ENCODE results near the gene CALML4.

Gene CALML4

DNA sequence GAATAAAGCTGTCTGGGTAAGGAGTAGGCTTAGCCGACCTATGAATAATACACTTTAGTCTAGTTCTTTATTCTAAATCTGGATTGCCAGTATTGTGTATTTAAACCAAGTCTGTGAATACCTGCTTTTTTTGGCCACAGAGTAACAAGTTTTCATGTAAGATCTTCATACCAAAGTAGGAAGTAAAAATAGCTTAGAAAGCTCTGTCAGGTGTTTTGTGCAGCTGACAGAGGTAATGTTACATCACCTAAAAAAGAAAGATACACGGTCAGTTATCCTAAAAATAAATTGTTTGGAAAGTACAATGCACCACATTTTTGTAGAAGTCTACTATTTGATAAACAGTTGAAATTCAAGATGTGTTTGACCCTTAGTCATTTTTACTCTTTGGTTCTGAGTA lies 16.5 kb downstream of the CALML4 start:
- Histone ChIP-seq H3K18ac (ENCODE audit: low read length) (no peak overlapping the region), H3K9ac (ENCODE audit: low read length) (no peak overlapping the region), H3K79me2 (ENCODE audit: control insufficient read depth, insufficient read depth, low read length) (no peaks in the 10 kb centered on the region), H2BK120ac (ENCODE audit: low read depth, low read length) (no peak overlapping the region), H3K23ac (ENCODE audit: low read length) (no peak overlapping the region), H3K56ac (ENCODE audit: low read length) (no peak overlapping the region), H2BK5ac (ENCODE audit: low read length) (no peak overlapping the region), H3K4ac (ENCODE audit: low read depth, low read length) (no peak overlapping the region), H3K4me1 (ENCODE audit: control insufficient read depth, low read depth, low read length) (no peaks in the 10 kb centered on the region), H4K5ac (ENCODE audit: low read length) (no peak overlapping the region), H3K27me3 (ENCODE audit: insufficient read depth, low read length, poor library complexity) (no peaks in the 10 kb centered on the region), H2BK15ac (replicated peaks; ENCODE audit: low read depth) (no peak overlapping the region), H2AK5ac (ENCODE audit: low read length) (no peak overlapping the region), H3K79me1 (ENCODE audit: low read length) (no peaks in the 10 kb centered on the region), H4K8ac (ENCODE audit: low read depth, low read length) (no peak overlapping the region), H3K4me3 (ENCODE audit: low read length) (no peak overlapping the region), H3K27ac (ENCODE audit: low read depth, low read length) (no peak overlapping the region), H3K4me2 (ENCODE audit: low read length) (no peak overlapping the region), H3K36me3 (ENCODE audit: control insufficient read depth, insufficient read depth, low read length) (peaks cover 6% of the 10 kb centered on the region)
- WGBS (ENCODE audit: extremely low coverage, insufficient coverage, low lambda C conversion rate) = no CpG with 5 or more reads among the region's 2 CpGs
- no peak for DNase-seq

DNA sequence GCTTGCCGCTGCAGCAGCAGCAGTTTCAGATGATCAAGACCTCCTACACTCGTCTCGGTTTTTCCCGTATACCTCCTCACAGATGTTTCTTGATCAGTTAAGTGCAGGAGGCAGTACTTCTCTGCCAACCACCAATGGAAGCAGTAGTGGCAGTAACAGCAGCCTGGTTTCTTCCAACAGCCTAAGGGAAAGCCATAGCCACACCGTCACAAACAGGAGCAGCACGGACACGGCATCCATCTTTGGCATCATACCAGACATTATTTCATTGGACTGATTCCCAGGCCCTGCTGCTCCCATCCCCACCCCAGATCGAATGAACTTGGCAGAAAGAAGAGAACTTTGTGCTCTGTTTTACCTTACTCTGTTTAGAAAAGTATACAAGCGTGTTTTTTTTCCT lies 17.6 kb downstream of the CALML4 start:
- H3K56ac ChIP-seq (ENCODE audit: low read length) = no peak overlapping the region
- no peak overlapping the region for H3K18ac ChIP-seq (ENCODE audit: low read length)
- H3K4me3 ChIP-seq (ENCODE audit: low read length) = no peak overlapping the region
- no peak overlapping the region for H2BK15ac ChIP-seq (replicated peaks; ENCODE audit: low read depth)
- peaks cover 7% of the 10 kb centered on the region for H3K36me3 ChIP-seq (ENCODE audit: control insufficient read depth, insufficient read depth, low read length)
- no peak overlapping the region for H3K27ac ChIP-seq (ENCODE audit: low read depth, low read length)
- H3K79me2 ChIP-seq (ENCODE audit: control insufficient read depth, insufficient read depth, low read length) = no peaks in the 10 kb centered on the region
- H3K9ac ChIP-seq (ENCODE audit: low read length) = no peak overlapping the region
- no peak overlapping the region for H4K5ac ChIP-seq (ENCODE audit: low read length)
- H2BK120ac ChIP-seq (ENCODE audit: low read depth, low read length) = no peak overlapping the region
- H3K4ac ChIP-seq (ENCODE audit: low read depth, low read length) = no peak overlapping the region
- H3K4me2 ChIP-seq (ENCODE audit: low read length) = no peak overlapping the region
- H2AK5ac ChIP-seq (ENCODE audit: low read length) = no peak overlapping the region
- DNase-seq = no peak
- H3K23ac ChIP-seq (ENCODE audit: low read length) = no peak overlapping the region
- no peak overlapping the region for H4K8ac ChIP-seq (ENCODE audit: low read depth, low read length)
- H3K27me3 ChIP-seq (ENCODE audit: insufficient read depth, low read length, poor library complexity) = no peaks in the 10 kb centered on the region
- no peak overlapping the region for H2BK5ac ChIP-seq (ENCODE audit: low read length)
- no peaks in the 10 kb centered on the region for H3K4me1 ChIP-seq (ENCODE audit: control insufficient read depth, low read depth, low read length)
- H3K79me1 ChIP-seq (ENCODE audit: low read length) = no peaks in the 10 kb centered on the region
- WGBS (ENCODE audit: extremely low coverage, insufficient coverage, low lambda C conversion rate) = no CpG with 5 or more reads among the region's 9 CpGs

DNA sequence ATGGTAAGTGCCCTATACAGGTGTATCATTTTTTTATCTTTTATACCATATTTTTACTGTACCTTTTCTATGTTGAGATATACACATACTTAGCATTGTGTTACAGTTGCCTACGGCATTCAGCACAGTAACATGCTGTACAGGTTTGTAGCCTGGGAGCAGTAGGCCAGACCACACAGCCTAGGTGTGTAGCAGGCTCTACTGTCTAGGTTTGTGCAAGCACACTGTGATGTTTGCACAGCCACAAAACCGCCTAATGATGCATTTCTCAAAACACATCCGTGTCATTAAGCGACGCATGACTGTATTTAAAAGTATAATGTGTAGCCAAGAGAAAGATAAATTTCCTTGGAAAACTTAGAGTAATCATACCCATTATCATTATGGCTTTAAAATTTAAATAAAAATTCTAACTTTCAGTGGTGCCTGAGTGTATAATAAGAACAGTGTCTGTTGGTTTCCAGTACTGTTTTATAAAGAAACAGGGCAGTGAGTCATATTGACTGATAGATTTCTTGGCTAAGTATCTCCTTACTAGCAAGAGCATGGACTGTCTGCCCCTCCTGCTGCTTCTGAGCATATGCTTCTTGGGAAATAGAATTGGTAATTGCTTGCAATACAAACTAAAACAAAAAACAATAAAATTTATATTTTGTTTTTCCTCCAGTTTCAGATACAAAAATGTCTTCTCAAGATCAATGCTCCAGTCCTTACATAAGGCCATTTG lies 18.3 kb downstream of the CALML4 start:
- H4K5ac ChIP-seq (ENCODE audit: low read length) = no peak overlapping the region
- no peak overlapping the region for H3K23ac ChIP-seq (ENCODE audit: low read length)
- no peak overlapping the region for H2BK120ac ChIP-seq (ENCODE audit: low read depth, low read length)
- H2BK15ac ChIP-seq (replicated peaks; ENCODE audit: low read depth) = no peak overlapping the region
- no peak overlapping the region for H3K56ac ChIP-seq (ENCODE audit: low read length)
- peaks cover 7% of the 10 kb centered on the region for H3K36me3 ChIP-seq (ENCODE audit: control insufficient read depth, insufficient read depth, low read length)
- no peaks in the 10 kb centered on the region for H3K27me3 ChIP-seq (ENCODE audit: insufficient read depth, low read length, poor library complexity)
- H2BK5ac ChIP-seq (ENCODE audit: low read length) = no peak overlapping the region
- no peaks in the 10 kb centered on the region for H3K79me1 ChIP-seq (ENCODE audit: low read length)
- no peak overlapping the region for H3K27ac ChIP-seq (ENCODE audit: low read depth, low read length)
- no peak overlapping the region for H4K8ac ChIP-seq (ENCODE audit: low read depth, low read length)
- DNase-seq = no peak
- H3K4me3 ChIP-seq (ENCODE audit: low read length) = no peak overlapping the region
- H3K79me2 ChIP-seq (ENCODE audit: control insufficient read depth, insufficient read depth, low read length) = no peaks in the 10 kb centered on the region
- H2AK5ac ChIP-seq (ENCODE audit: low read length) = no peak overlapping the region
- H3K18ac ChIP-seq (ENCODE audit: low read length) = no peak overlapping the region
- no peak overlapping the region for H3K4ac ChIP-seq (ENCODE audit: low read depth, low read length)
- no CpG with 5 or more reads among the region's 5 CpGs for WGBS (ENCODE audit: extremely low coverage, insufficient coverage, low lambda C conversion rate)
- no peaks in the 10 kb centered on the region for H3K4me1 ChIP-seq (ENCODE audit: control insufficient read depth, low read depth, low read length)
- H3K4me2 ChIP-seq (ENCODE audit: low read length) = no peak overlapping the region
- H3K9ac ChIP-seq (ENCODE audit: low read length) = no peak overlapping the region

DNA sequence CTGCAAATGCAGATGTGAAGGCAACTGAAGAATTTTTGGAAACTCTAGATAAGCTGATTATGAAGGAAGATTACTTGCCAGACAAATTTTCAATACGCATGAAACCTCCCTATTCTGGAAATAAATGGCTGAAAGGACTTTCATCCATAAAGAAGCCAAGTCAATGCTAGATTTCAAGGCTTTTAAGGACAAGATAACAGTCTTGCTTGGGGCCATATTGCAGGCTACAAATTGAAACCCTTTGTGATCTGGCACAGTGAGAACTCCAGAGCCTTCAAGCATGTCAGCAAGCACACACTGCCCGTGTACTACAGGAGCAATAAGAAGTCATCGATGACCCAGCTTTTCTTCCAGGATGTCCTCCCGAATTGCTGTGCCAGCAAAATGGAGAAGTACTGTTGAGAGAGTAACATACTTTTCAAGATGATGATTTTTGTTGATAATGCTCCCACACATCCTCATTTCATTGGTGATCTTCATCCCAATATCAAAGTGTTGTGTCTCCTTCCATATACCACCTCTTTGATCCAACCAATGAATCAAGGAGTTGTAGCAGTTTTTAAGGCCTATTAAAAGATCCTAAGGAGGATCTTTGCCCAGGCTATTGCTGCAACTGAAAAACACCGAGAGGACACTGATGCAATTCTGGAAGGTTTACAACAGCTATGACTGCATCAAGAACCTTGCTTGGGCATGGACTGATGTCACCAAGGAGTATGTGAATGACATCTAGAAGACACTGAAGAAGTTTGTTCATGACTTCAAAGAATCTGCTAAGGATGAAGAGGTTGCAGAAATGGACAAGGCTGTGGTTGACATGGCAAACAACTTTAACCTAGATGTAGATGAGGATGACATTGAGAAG lies 20.3 kb downstream of the CALML4 start:
- H2BK15ac ChIP-seq (replicated peaks; ENCODE audit: low read depth) = no peak overlapping the region
- peaks cover 9% of the 10 kb centered on the region for H3K36me3 ChIP-seq (ENCODE audit: control insufficient read depth, insufficient read depth, low read length)
- no peak overlapping the region for H2BK120ac ChIP-seq (ENCODE audit: low read depth, low read length)
- H3K27ac ChIP-seq (ENCODE audit: low read depth, low read length) = no peak overlapping the region
- no peaks in the 10 kb centered on the region for H3K79me2 ChIP-seq (ENCODE audit: control insufficient read depth, insufficient read depth, low read length)
- H4K5ac ChIP-seq (ENCODE audit: low read length) = no peak overlapping the region
- no peak overlapping the region for H2BK5ac ChIP-seq (ENCODE audit: low read length)
- no peak overlapping the region for H2AK5ac ChIP-seq (ENCODE audit: low read length)
- H3K23ac ChIP-seq (ENCODE audit: low read length) = no peak overlapping the region
- H3K9ac ChIP-seq (ENCODE audit: low read length) = no peak overlapping the region
- H4K8ac ChIP-seq (ENCODE audit: low read depth, low read length) = no peak overlapping the region
- no peaks in the 10 kb centered on the region for H3K27me3 ChIP-seq (ENCODE audit: insufficient read depth, low read length, poor library complexity)
- no CpG with 5 or more reads among the region's 5 CpGs for WGBS (ENCODE audit: extremely low coverage, insufficient coverage, low lambda C conversion rate)
- no peak overlapping the region for H3K56ac ChIP-seq (ENCODE audit: low read length)
- H3K4me3 ChIP-seq (ENCODE audit: low read length) = no peak overlapping the region
- no peak for DNase-seq
- H3K4ac ChIP-seq (ENCODE audit: low read depth, low read length) = no peak overlapping the region
- H3K4me2 ChIP-seq (ENCODE audit: low read length) = no peak overlapping the region
- H3K4me1 ChIP-seq (ENCODE audit: control insufficient read depth, low read depth, low read length) = no peaks in the 10 kb centered on the region
- H3K18ac ChIP-seq (ENCODE audit: low read length) = no peak overlapping the region
- no peaks in the 10 kb centered on the region for H3K79me1 ChIP-seq (ENCODE audit: low read length)

DNA sequence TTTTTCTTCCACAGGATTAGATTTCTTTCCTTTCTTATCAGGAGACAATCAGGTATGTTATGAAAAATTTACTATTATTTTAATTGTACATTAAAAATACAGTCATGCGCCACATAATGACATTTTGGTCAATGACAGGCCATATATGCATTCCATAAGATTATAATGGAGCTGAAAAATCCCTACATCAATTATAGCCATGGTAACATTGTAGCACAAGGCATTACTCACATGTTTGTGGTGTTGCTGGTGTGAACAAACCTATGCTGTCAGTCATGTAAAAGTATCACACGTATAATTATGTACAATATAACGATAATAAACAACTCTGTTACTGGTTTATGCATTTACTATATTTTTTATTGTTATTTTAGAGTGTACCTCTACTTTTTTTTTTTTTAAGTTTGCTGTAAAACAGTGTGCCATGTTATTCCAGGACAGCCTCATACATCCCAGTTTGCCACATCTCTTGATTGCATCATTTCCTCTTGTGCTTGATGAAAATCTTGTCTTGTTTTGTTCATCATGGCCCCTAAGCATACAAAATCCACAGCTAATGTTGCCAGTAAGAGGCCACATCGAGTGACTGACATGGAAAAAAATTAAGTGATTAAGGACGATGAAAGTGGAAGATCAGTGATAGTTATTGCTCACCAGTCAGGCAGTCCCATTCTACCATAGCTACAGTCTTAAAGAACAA lies 21.4 kb downstream of the CALML4 start:
- DNase-seq = no peak
- no peak overlapping the region for H2BK120ac ChIP-seq (ENCODE audit: low read depth, low read length)
- H3K79me1 ChIP-seq (ENCODE audit: low read length) = no peaks in the 10 kb centered on the region
- no peaks in the 10 kb centered on the region for H3K79me2 ChIP-seq (ENCODE audit: control insufficient read depth, insufficient read depth, low read length)
- H3K36me3 ChIP-seq (ENCODE audit: control insufficient read depth, insufficient read depth, low read length) = peaks cover 9% of the 10 kb centered on the region
- no peak overlapping the region for H3K23ac ChIP-seq (ENCODE audit: low read length)
- H4K5ac ChIP-seq (ENCODE audit: low read length) = no peak overlapping the region
- H3K27me3 ChIP-seq (ENCODE audit: insufficient read depth, low read length, poor library complexity) = no peaks in the 10 kb centered on the region
- H2BK15ac ChIP-seq (replicated peaks; ENCODE audit: low read depth) = no peak overlapping the region
- H3K9ac ChIP-seq (ENCODE audit: low read length) = no peak overlapping the region
- no peak overlapping the region for H4K8ac ChIP-seq (ENCODE audit: low read depth, low read length)
- H3K56ac ChIP-seq (ENCODE audit: low read length) = no peak overlapping the region
- no peak overlapping the region for H3K4me3 ChIP-seq (ENCODE audit: low read length)
- no peak overlapping the region for H2BK5ac ChIP-seq (ENCODE audit: low read length)
- no peak overlapping the region for H3K4ac ChIP-seq (ENCODE audit: low read depth, low read length)
- no peaks in the 10 kb centered on the region for H3K4me1 ChIP-seq (ENCODE audit: control insufficient read depth, low read depth, low read length)
- no CpG with 5 or more reads among the region's 5 CpGs for WGBS (ENCODE audit: extremely low coverage, insufficient coverage, low lambda C conversion rate)
- H3K18ac ChIP-seq (ENCODE audit: low read length) = no peak overlapping the region
- H3K4me2 ChIP-seq (ENCODE audit: low read length) = no peak overlapping the region
- H3K27ac ChIP-seq (ENCODE audit: low read depth, low read length) = no peak overlapping the region
- H2AK5ac ChIP-seq (ENCODE audit: low read length) = no peak overlapping the region

Measured in mesendoderm (in vitro differentiated cells).